ENCODE measurements around the gene TEX38.
"Not testable (repeated sequence)": the region's sequence is repeated elsewhere in the genome, so short reads cannot be mapped to it uniquely, and the experiment has no call there.

The TEX38 gene

GRCh38 chr1:46655848-46656247 is 15.8 kb upstream of the TEX38 start:
- DNase-seq: no peak

- no peak for DNase-seq
Observed at GRCh38 chr1:46656643-46657042, 15.0 kb upstream of the TEX38 start.

GRCh38 chr1:46657775-46658174 is 13.9 kb upstream of the TEX38 start:
- DNase-seq: no peak

- DNase-seq: no peak
Observed at GRCh38 chr1:46659307-46659870, 12.3 kb upstream of the TEX38 start.

- DNase-seq: peak in 1 of 5 experiments; percentile 42
Observed at GRCh38 chr1:46660116-46660515, 11.5 kb upstream of the TEX38 start.

- not testable (repeated sequence) for DNase-seq
Observed at GRCh38 chr1:46662919-46663318, 8.7 kb upstream of the TEX38 start.

GRCh38 chr1:46665983-46666382 is 5.7 kb upstream of the TEX38 start:
- DNase-seq: no peak

GRCh38 chr1:46667782-46668760 is 3.6 kb upstream of the TEX38 start, which contains the start of gene ATPAF1:
TSS of gene ATPAF1 (minus strand) at chr1:46668364. CDS start at chr1:46668322, 42 bp downstream.
- DNase-seq: peak; percentile 26 to 86 (median 43)

GRCh38 chr1:46670134-46670533 is 1.5 kb upstream of the TEX38 start:
- no peak for DNase-seq

- DNase-seq: no peak
Observed at GRCh38 chr1:46672696-46673095, 1.0 kb downstream of the TEX38 start.

GRCh38 chr1:46673749-46674182 is 2.1 kb downstream of the TEX38 start:
- peak in 1 of 5 experiments; percentile 77 for DNase-seq

- DNase-seq: peak in 1 of 5 experiments; percentile 63
Observed at GRCh38 chr1:46675549-46676314, 4.1 kb downstream of the TEX38 start.

GRCh38 chr1:46676531-46676930 is 4.9 kb downstream of the TEX38 start:
- no peak for DNase-seq

- DNase-seq: no peak
Observed at GRCh38 chr1:46677339-46677738, 5.7 kb downstream of the TEX38 start.

GRCh38 chr1:46679789-46680573 is 8.3 kb downstream of the TEX38 start:
- DNase-seq: no peak

- DNase-seq: no peak
Observed at GRCh38 chr1:46681333-46682034, 9.8 kb downstream of the TEX38 start.

GRCh38 chr1:46682064-46682463 is 10.4 kb downstream of the TEX38 start:
- no peak for DNase-seq

- no peak for DNase-seq
Observed at GRCh38 chr1:46684670-46685069, 13.0 kb downstream of the TEX38 start.

GRCh38 chr1:46686255-46686654 is 14.6 kb downstream of the TEX38 start:
- DNase-seq: no peak

GRCh38 chr1:46687093-46687659 is 15.5 kb downstream of the TEX38 start:
- no peak for DNase-seq

GRCh38 chr1:46687921-46688509 is 16.4 kb downstream of the TEX38 start:
- DNase-seq: no peak

Data from T-helper 2 cell (primary cell).